Stromal cell of bone marrow (primary cell): ENCODE results near the gene UBAP2L.
"Not testable (repeated sequence)": the region's sequence is repeated elsewhere in the genome, so short reads cannot be mapped to it uniquely, and the experiment has no call there.

Source experiments
- DNase-seq: peaks from one replicate; pipeline ENCODE4 v3.0.0-alpha.2; 2012; ENCODE audit warnings: low read depth

The UBAP2L gene

DNA sequence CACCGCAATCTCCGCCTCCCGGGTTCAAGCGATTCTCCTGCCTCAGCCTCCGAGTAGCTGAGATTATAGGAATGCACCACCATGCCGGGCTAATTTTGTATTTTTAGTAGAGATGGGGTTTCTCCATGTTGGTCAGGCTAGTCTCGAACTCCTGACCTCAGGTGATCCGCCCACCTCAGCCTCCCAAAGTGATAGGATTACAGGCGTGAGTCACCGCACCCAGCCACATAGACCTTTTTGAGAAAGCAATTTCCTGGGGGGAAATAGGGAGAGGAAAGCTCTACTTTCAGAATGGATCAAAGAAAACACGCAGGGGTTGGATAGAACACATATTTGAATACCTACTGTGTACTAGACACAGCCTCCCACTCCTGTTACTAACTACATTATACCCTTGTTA is 15.0 kb upstream of the UBAP2L start:
- not testable (repeated sequence) for DNase-seq

DNA sequence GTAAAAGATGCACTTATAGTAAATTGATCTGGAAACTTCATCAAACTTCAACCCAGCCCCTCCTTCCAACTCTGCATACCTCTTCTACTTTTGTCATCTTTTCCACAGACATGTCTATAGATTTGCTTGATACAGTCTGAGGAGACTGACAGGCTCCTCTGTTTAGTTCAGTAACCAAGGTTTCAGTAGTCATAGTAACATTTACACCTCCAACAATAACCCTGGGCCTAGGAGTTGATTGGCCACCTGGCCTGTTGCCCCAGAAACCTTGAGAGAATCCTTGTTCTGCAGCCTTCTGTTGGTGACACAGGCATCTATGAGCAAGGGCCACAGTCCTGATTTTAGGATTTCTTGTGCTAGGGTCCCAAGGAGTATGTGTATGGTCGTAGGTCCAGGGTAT is 14.6 kb upstream of the UBAP2L start, which contains the start of gene CFAP141:
Gene CFAP141 (minus strand): TSS at position 138 of the 400 bp plus-strand sequence. CDS start 26 bp downstream, at position 112.
- no peak for DNase-seq

DNA sequence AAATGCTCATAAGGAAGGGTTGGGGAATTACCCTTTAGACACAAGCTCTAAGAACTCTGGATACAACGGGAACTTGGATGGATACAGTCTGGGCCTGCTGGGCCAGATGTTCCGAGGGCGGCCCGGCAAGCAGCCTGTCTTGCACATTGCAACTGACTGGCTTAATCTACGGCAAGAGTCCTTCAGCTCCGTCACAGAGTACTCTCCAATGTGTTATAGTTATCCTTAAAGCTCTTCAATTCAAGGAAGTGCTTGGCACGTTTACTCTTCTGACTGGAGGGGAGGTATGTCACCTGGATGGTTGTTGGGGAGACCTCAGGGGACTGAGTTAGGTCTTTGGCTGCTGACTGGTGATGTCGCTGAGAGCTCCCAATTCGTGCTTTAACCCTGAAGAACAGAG is 13.5 kb upstream of the UBAP2L start:
- DNase-seq, result no peak

DNA sequence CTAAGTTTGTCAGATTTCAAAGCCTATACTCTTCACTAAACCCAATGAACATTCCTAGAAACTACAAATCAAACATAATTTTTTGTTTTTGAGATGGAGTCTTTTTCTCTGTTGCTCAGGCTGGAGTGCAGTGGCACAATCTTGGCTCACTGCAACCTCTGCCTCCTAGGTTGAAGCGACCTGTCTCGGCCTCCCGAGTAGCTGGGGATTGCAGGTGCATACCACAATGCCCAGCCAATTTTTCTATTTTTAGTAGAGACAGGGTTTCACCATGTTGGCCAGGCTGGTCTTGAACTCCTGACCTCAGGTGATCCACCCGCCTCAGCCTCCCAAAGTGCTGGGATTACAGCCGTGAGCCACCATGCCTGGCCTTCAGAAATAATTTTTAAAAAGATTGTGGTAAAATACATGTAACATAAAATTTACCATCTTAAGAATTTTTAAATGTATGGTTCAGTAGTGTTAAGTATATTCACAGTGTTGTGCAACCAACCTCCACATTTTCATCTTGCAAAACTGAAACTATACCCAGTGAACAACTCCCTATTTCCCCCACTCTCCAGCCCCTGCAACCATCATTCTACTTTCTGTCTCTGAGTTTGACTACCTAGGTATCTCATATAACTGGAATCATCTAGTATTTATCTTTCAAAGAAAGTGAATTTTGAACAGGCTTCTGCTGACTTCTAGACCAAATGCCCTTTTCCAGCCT is 11.9 kb upstream of the UBAP2L start:
- no peak for DNase-seq

DNA sequence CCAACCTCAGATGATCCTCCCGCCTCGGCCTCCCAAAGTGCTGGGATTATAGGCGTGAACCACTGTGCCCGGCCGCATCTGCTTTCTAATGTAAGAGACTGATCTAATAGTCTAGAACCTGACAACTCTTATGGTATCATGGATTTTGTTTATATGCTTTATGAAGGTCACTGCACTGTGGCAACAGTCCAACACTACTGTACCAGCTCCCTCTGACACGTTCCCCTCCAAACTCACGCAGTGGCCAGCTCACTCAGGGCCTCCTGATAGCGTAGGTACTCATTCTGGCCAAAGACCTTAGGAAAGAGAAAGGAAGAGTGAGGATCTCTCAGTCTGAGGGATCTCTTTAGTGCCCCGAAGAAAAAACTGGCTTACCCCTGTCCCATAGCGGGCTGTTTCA is 8.7 kb upstream of the UBAP2L start:
- DNase-seq, result no peak

DNA sequence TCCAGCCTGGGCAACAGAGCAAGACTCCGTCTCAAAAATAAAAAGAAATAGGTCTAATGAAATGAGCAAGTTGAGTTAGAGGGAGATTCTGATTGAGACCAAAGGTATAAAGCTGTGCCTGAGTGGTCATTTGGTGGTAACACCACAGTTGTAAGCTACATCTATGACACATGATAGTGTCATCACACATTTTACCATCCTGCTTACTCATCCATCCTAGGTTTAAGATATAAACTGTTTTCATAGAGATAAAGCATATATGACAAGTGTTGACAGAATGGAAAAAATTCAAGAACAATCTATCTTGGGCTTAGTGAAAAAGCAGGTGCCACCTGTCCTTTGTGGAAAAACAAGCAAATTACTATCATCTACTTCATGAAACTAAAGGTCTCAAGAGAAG is 7.5 kb upstream of the UBAP2L start:
- peak; percentile 15 for DNase-seq

DNA sequence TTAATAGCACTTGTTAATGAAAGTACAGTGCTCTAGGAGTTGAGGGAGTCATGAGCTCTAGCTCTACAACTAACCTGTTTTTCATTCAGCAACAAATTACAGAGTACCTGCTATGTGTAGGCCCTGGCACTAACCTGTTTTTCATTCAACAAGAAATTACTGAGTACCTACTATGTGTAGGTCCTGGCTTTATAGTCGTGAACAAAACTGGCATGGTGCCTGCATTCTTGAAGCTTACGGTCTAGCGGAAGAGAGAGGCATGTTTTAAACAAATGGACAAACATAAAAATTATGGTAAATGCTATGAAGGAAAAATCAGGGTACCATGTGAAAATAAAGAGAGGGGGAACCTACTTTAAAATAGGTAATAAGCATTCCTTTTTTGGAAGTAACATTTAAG is 2.2 kb upstream of the UBAP2L start:
- DNase-seq, result no peak

DNA sequence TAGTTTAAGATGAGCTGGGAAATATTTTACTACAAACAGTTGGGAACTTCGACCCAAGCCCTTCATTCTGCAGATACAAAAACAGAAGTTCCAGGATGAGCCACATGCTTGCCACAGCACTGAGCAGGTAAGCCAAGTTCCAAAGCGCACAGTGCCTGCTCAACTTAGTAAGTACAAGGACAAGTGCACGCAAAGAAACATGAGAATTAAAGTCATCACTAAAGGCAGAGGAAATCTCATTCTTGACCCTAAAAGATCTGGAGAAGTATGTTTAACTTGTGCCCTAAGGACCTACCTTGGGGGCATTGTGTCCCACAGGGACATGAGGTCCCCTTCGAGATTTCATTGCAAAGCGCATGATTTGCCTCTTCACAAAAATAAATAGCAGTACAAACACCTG is 1.2 kb upstream of the UBAP2L start:
- no peak for DNase-seq

DNA sequence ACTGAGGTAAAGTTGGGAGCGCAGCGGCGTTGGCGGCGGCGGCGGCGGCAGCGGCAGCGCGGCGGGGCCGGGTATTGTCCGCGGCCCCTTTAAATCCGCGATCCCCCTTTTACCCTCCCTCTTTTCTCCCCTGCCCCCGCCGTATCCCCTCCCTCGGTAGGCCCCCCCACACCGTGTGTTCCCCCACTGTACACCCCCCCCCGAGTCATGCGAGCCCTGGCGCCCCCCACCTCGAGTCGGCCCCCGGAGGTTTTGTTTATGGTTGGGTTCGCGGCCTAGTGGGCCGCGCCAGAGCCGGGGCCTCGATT is 169 bp downstream of the UBAP2L start:
- DNase-seq, result no peak

DNA sequence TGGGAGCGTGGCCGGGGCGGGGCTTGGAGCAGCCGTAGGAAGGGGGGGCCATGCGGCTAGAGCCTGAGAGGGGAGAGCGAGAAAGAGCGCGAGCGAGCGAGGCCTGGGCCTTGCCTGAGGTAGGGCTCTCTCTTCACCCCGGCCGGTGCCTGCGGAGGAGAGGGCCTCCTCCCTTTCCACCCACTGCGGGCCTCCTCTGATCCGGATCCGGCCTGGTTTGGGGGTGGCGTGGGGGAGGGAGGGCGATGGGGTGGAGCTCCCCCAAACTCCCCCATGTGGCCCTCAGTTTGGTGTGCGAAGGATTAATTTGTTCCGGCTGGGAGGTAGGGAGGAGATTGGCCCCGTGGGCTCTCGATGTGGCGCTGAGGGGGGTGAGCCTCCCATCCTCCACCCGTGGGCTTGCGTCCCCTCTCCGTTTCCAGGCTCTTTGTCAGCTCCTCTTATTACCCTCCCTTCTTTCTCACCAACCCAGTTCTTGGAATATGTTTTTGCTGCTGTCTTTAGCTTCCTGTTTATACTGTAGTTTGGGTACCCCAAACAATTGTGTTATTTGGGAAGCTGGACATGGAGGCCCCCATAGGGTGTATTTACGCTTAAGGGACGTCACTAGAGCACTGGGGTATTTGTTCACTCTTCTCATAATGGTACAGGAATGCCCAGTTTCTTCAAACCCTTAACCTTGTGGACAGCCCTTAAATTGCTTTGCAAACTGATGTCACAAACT is 685 bp downstream of the UBAP2L start:
- DNase-seq, result peak; percentile 26

DNA sequence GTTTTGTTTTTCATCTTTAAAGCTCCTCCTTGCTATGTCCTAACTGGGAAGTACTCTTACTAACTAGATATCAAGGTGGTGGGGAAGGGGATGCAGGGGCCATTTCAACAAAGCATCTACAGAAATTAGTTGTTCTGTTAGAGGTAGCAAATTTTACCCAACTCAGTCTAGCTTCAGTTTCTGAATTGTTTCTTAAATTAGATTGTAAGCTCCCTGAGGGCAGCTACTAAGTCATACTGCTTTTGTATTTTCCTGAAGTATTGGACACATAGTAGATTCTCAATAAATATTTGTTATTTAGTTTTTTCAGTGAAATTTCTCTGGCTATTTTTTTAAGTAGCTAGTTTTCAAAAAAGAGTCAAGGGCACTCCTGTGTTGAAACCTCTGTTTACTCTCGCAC is 1.8 kb downstream of the UBAP2L start:
- no peak for DNase-seq

DNA sequence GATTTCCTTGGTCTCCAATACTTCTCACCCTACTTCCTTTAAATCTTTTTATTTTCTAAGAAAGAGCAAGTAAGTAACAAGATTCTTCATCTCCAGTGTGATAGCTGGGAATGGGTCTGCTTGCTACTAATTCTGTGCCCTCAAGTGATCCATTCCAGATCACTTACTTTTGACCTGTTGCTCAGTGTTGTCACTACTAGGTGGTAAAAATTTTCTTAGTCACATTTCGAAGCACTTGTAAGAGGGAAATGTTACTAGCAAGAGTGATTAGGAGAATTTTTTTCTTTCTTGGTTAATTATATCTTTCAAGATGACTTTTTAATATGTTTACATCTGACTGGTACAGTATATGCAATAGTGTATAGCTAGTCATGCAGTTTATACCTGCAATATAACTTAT is 2.2 kb downstream of the UBAP2L start:
- DNase-seq, result no peak

DNA sequence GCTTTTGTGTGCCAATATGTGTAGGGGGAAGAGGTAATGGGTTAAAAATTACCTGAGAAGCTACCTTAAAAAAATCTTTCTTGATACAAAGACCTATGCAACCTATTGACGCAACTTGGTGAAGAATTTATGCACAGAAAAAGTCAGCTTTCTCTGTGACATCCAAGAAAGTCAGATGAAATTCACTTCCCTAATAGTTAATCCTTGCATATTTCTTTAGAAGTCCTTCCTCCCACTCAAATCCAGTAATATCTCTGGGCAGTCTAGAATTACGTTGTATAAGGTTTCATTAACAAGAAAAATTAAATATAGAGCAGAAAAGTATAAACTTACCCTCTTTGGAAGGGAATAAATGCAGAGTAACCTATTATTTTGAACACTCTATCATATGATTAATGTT is 2.9 kb downstream of the UBAP2L start:
- DNase-seq, result no peak

DNA sequence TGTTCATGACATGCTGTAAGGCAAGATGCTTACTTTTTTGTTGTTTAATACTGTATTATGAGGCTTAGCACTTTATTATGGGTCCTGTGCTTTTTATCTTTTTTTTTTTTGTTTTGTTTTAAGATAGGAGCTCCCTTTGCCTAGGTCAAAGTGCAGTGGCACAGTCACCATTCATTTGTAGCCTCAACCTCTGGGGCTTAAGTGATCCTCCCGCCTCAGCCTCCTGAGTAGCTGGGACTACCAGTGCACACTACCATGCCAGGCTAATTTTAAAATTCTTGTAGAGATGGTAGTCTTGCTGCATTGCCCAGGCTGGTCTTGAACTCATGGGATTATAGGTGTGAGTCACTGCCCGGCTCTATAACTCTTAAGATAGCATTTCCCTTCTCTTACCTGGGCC is 4.6 kb downstream of the UBAP2L start:
- DNase-seq, result no peak

DNA sequence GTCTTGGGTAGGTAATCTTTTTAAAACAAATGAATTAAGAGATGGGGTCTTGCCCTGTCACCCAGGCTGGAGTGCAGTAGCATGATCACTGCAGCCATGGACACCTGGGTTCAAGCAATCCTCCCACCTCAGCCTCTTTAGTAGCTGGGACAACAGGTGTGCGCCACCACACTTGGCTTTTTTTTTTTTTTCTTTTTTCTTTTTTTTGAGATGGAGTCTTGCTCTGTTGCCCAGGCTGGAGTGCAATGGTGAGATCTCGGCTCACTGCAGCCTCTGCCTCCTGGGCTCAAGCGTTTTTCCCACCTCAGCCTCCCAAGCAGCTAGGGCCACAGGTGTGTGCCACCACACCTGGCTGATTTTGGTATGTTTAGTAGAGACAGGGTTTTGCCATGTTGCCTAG is 10.4 kb downstream of the UBAP2L start:
- DNase-seq, result not testable (repeated sequence)

DNA sequence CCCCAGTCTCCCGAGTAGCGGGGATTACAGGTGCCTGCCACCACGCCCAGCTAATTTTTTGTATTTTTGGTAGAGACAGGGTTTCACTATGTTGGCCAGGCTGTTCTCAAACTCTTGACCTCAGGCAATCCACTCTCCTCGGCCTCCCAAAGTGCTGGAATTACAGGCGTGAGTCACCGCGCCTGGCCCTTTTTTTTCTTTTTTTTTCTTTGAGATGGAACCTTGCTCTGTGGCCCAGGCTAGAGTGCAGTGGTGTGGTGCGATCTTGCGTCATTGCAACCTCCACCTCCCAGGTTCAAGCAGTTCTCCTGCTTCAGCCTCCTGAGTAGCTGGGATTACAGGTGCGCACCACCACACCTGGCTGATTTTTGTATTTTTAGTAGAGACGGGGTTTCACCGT is 12.4 kb downstream of the UBAP2L start:
- DNase-seq, result not testable (repeated sequence)

DNA sequence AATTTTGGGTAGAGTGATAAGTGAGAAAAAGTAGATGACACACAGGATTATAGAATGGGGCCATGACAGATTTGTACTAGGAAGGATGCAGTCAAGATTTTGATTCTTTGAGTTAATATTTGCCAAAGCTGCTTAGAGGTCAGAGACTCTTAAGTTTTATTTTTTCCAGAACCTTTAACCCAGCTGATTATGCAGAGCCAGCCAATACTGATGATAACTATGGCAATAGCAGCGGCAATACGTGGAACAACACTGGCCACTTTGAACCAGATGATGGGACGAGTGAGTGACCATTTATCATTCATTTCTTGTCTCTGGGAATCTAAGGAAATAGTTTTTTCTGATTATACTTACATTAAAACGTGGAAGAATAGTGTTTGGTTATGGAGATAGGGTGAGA is 16.1 kb downstream of the UBAP2L start:
- DNase-seq, result no peak

DNA sequence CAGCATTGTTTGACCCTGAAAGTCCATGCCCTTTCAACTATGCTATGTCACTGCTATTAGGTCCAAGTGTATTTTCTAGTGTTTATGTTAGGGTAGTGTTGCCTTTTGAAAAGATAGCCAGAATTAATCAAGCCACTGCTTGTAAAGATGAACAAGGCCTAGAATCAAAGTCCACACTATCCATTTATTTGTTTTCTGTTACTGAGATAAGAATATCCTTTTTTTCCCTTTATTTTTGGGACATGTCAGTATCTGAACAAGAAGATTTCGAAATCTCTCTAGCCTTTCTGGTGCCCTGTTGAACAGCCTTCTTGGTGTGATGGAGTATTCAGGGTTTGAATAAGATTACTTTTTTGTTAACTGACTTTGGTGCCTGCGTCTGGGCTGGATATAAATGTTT is 16.7 kb downstream of the UBAP2L start:
- no peak for DNase-seq

DNA sequence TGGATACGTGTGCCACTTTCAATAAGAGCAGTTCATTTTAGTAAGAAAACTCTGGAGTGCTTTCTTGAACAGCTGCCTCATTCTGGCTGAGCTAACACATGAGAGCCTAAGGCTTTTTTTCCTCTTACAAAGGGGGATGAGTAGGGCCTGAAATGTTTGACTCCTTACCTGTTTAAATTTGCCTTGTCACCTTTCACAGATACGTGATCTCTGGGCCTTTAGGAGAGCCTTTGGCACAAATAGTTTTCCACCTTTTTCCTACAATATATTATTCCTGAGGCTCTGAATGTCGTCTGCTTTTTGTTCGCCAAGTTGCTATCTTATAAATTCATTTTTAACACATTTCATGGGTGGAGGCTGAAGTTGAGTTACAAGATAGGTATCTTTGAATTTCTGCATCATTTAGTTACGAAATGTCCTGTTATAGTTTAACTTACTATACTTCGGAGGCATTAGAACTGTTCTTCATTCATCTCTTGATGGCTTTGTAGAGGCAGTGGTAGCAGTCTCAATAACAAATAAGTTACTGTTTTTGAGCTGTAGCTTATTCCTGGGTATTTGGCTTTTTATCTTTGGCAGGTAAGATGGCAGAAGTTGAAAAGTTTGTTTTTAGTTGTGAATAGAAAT is 17.2 kb downstream of the UBAP2L start:
- DNase-seq, result no peak

DNA sequence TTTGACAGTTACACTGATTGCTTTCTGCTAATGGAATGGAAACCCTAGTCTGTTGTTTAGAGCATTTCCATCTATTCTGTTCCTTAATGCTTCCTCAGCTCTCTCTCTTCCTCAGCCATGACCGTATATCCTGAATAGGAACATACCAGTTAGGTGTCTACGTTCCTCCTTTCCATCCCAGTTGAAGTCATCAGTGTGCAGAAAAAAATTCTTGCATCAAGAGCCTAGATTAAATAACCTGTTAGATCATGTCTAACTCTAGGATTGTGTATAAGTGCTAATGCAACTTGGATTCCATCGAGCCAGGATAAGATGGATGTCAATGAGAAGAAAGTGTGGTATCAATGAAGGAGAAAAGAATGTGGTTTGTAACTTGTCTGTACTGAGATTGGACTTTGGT is 18.7 kb downstream of the UBAP2L start:
- DNase-seq, result no peak

DNA sequence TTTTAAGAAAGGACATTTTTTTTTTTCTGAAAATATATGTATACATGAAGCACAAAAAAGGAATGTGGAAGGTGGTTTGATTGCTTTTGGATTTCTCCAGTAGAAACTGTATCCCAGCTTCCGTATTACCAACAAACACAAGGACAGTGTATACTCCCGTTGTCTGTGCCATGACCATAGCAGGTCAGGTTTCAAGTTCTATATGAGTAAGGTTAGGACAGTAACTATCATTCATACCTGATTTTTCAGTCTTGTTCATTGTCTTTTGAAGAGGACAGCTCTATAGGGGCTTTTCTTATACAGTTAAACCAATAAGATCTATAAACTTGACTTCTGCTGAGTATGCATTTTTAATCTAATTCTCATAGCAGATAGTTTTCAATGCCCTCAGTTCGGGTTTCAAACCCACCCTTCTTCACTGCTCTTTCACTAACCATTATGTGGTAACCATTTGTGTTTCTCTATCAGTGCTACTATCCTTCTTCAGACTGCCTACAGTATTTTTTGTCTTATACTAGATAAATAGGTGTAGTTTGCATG is 19.6 kb downstream of the UBAP2L start:
- no peak for DNase-seq

DNA sequence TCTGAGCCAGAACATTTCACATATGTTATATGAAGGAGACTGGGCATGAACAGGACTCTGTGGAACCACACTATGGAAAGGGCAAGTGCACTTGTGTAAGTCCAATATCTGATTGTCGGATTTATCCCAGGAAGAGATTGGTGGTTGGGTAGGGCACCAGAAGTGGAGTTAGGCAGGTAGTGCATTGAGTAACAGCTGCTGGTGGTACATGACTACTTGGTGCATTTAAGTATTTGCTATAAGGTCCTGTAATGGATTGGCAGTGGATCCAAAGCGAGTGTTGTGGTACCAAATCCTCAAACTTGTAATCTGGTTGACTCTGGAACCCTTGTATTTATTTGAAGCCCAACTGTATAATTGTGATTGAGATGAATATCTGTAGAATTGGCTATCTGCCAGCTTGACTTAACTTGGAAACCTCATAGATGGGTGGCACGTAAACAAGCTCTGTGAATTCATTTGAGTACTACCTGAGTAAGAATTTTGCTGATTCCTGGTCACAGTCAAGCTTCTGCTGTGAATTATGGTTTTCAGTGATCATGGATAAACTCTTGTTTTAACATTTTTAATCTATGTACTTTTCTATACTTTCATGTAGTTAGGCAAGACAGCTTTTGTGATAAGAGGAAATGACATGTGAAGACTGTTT is 21.1 kb downstream of the UBAP2L start:
- no peak for DNase-seq

DNA sequence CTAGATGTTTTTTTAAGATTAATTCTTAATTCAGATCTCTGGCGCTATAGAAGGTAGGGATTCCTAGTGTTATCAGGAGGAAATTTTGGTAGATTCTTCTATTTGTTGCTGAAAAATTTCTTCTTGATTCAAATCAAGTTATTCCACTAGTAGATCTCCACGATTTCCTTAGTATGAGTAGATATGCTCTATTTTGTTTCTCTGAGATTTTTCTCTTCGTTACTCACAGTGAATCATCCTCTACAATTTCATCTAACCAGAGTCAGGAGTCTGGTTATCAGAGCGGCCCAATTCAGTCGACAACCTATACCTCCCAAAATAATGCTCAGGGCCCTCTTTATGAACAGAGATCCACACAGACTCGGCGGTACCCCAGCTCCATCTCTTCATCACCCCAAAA is 32.9 kb downstream of the UBAP2L start:
- no peak for DNase-seq
